Panc1 (cell line): ENCODE measurements around the gene USO1. TPM values are rescaled to one million over a fixed set of nuclear protein-coding genes. Genes with fewer than 3 reads are reported as not detected.

ENCODE experiments used
- ATAC-seq: fragments of 200-7000 bp; cut with Tn5 transposase; 2 replicates; pipeline ENCODE4 v1.9.1; 2020; ENCODE audit warnings: mild to moderate bottlenecking, moderate library complexity
- BruUV-seq: library from RNA; stranded (reverse); fragments of 400-500 nt; replicated peaks from 2 replicates; lab custom pipeline; 2021; lab: Mats Ljungman, UMichigan
- CTCF ChIA-PET: fragments of 300-600 bp; sonication (Branson Sonifier 250); formaldehyde crosslinking; loops from one replicate; lab custom pipeline; 2022; ENCODE audit warnings: antibody characterized with exemption; lab: Charles Lee
- POLR2A ChIA-PET: fragments of 300-600 bp; sonication (Branson Sonifier 250); formaldehyde crosslinking; loops from one replicate; lab custom pipeline; 2022; ENCODE audit warnings: antibody characterized with exemption; lab: Charles Lee
- DNase-seq: peaks from one replicate; pipeline ENCODE4 v3.0.0-alpha.2; 2010; ENCODE audit warnings: low read depth, low spot score
- H3K27ac ChIP-seq: 2 replicates; pipeline ENCODE4 v1.5.1; 2011; ENCODE audit warnings: mild to moderate bottlenecking, low read length, inconsistent platforms
- H3K27me3 ChIP-seq: fragments of 200-500 bp; sonication (Bioruptor generic); 2 replicates; pipeline ENCODE4 v1.6.0; 2014; ENCODE audit warnings: low read length, inconsistent platforms; ENCODE audit not compliant: control insufficient read depth, insufficient read depth
- H3K36me3 ChIP-seq: fragments of 200-500 bp; sonication (Bioruptor generic); 2 replicates; pipeline ENCODE4 v1.5.1; 2014; ENCODE audit warnings: inconsistent platforms, mild to moderate bottlenecking, low read length, moderate library complexity; ENCODE audit not compliant: control insufficient read depth, insufficient read depth
- H3K4me1 ChIP-seq: 2 replicates; pipeline ENCODE4 v1.5.1; 2011; ENCODE audit warnings: inconsistent platforms, mild to moderate bottlenecking, low read length, moderate library complexity; ENCODE audit not compliant: control insufficient read depth, insufficient read depth
- H3K4me3 ChIP-seq, 2 experiments: 2 replicates each; pipeline ENCODE4 v1.5.1; 2011 to 2012; ENCODE audit warnings: low read depth in 2 of 2, low read length in 2 of 2, mild to moderate bottlenecking in 2 of 2, inconsistent platforms in 1 of 2, moderate library complexity in 1 of 2
- H3K9me3 ChIP-seq: fragments of 200-500 bp; sonication (Bioruptor generic); 2 replicates; pipeline ENCODE4 v1.5.1; 2014; ENCODE audit warnings: low read depth, mild to moderate bottlenecking, inconsistent platforms, low read length, moderate library complexity; ENCODE audit not compliant: control insufficient read depth, insufficient read depth
- POLR2AphosphoS5 ChIP-seq: IDR thresholded peaks from 2 replicates; pipeline ENCODE4 v1.6.1; 2012; ENCODE audit warnings: mild to moderate bottlenecking, low read depth, low read length, moderate library complexity
- REST ChIP-seq, 2 experiments: IDR thresholded peaks; 2 replicates each; pipeline ENCODE4 v1.6.1; 2011 to 2012; ENCODE audit warnings: low read depth in 2 of 2, control low read depth in 1 of 2, low read length in 1 of 2, mild to moderate bottlenecking in 1 of 2, moderate library complexity in 1 of 2; ENCODE audit not compliant: insufficient read depth in 1 of 2
- SIN3A ChIP-seq: IDR thresholded peaks from 2 replicates; pipeline ENCODE4 v1.6.1; 2012; ENCODE audit warnings: low read depth, mild to moderate bottlenecking, low read length, moderate library complexity, borderline replicate concordance; ENCODE audit not compliant: insufficient read depth
- TCF7L2 ChIP-seq: IDR thresholded peaks from 2 replicates; pipeline ENCODE4 v1.6.1; 2011; ENCODE audit warnings: mild to moderate bottlenecking, low read depth, low read length, inconsistent platforms
- in situ Hi-C: cut with HindIII; loops from 2 replicates; pipeline ENCODE4 v1.10.0; 2016; ENCODE audit warnings: low sequenced_read_pairs, low pct_unique_long_range_greater_than_20kb
- intact Hi-C: fragments of 100-400 bp; cut with micrococcal nuclease; formaldehyde crosslinking; loops from one replicate; pipeline ENCODE4 v1.10.0; 2022; ENCODE audit not compliant: unreplicated experiment
- total RNA-seq: library from RNA; stranded (reverse); gene quantifications from one replicate; pipeline ENCODE4 v1.2.1, GENCODE V29; 2021; ENCODE audit not compliant: unreplicated experiment
- TF ChIP-seq, protein P1 (sequence below): fragments of 450-650 bp; IDR thresholded peaks from 2 replicates; pipeline ENCODE4 v1.5.1; 2017; ENCODE audit warnings: mild to moderate bottlenecking

The USO1 gene
- total RNA-seq, 1 experiment from 2014 or later: 50.0 TPM

DNA sequence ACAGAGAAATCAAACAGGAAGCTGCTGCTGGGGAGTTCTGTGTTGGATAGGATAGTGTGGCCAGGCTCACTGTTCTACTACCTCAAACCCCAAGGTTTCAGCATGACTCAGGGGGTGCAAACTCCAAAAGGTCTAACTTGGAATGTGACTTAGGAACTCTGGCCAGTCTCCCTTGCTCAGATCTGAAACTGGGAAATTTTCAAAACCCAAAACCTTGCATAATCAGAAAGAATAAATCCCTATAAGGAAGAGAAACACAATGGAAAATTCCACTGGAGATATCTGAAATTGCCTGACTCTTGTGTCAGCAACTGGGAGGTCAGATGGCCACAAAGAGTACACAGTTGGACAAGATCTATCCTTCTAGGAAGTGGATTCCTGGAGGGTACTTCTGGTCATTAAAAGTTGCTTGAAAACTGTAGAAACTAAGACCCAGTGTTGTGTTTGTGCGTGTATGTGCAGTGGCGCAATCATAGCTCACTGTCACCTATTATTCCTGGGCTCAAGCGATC, 119.8 kb downstream of the USO1 start:
- no peaks in the 10 kb centered on the region for H3K27me3 ChIP-seq
- no peak overlapping the region for H3K27ac ChIP-seq
- ATAC-seq (no peak), DNase-seq (no peak)
- H3K36me3 ChIP-seq: no peaks in the 10 kb centered on the region
- ChIA-PET POLR2A (interaction anchor here (0.5 kb wide), 1 partner anchor 9 kb away, joined by 5 read pairs; no protein-coding TSS in a partner anchor), CTCF (no interaction called here)
- in situ Hi-C loops: no loop called here
- no peaks in the 10 kb centered on the region; the same call in 1 of the 2 replicates for H3K4me1 ChIP-seq
- no peaks in the 10 kb centered on the region for H3K9me3 ChIP-seq
- intact Hi-C loops: no loop called here
- no TSS peak for BruUV-seq
- H3K4me3 ChIP-seq: no peak overlapping the region
- TF ChIP-seq SIN3A (no peak), REST (IDR thresholded peaks at IDR 0.05; ENCODE audit: insufficient read depth in 1 of 2, low read depth in 2 of 2, low read length in 1 of 2) (no peak), POLR2AphosphoS5 (no peak), TCF7L2 (no peak)
- TF ChIP-seq, protein P1, sequence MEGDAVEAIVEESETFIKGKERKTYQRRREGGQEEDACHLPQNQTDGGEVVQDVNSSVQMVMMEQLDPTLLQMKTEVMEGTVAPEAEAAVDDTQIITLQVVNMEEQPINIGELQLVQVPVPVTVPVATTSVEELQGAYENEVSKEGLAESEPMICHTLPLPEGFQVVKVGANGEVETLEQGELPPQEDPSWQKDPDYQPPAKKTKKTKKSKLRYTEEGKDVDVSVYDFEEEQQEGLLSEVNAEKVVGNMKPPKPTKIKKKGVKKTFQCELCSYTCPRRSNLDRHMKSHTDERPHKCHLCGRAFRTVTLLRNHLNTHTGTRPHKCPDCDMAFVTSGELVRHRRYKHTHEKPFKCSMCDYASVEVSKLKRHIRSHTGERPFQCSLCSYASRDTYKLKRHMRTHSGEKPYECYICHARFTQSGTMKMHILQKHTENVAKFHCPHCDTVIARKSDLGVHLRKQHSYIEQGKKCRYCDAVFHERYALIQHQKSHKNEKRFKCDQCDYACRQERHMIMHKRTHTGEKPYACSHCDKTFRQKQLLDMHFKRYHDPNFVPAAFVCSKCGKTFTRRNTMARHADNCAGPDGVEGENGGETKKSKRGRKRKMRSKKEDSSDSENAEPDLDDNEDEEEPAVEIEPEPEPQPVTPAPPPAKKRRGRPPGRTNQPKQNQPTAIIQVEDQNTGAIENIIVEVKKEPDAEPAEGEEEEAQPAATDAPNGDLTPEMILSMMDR: no peak

DNA sequence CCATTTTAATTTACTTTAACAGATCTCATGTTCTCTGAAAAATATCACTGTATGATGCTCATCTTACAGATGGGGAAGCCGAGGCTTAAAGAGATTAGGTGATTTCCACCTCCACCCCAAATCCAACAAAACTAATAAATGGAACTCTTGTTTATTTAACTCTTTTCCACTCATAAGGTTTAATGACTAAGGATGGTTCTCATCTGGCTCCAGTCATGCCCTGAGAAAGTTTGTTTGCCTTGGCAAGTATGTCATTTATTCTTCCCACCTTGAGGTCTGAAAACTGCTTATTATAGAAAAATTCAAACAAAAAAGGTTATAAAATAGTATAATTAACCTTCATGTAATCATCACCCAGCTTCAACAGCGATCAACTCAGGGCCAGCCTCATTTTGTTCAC, 121.6 kb downstream of the USO1 start:
- Histone ChIP-seq H3K9me3 (no peaks in the 10 kb centered on the region), H3K4me1 (no peaks in the 10 kb centered on the region; the same call in 1 of the 2 replicates), H3K27ac (no peak overlapping the region), H3K36me3 (no peaks in the 10 kb centered on the region), H3K27me3 (no peaks in the 10 kb centered on the region), H3K4me3 (no peak overlapping the region)
- in situ Hi-C loops (no loop called here), intact Hi-C loops (no loop called here)
- ATAC-seq (no peak), DNase-seq (no peak)
- ChIA-PET CTCF (no interaction called here), POLR2A (no interaction called here)
- no peak for TF ChIP-seq REST (IDR thresholded peaks at IDR 0.05; ENCODE audit: insufficient read depth in 1 of 2, low read depth in 2 of 2, low read length in 1 of 2)
- no peak for TF ChIP-seq POLR2AphosphoS5
- no peak for TF ChIP-seq TCF7L2
- TF ChIP-seq SIN3A: no peak
- TF ChIP-seq, protein P1: no peak
- no TSS peak for BruUV-seq
